ENCODE results near the gene ING4. TPM values are rescaled to one million over a fixed set of nuclear protein-coding genes. Genes with fewer than 3 reads are reported as not detected.

Gene ING4
- total and polyA plus RNA-seq, 5 donors from 2014 or later, result 34.6 to 90.6 (median 80.8) TPM

- peaks cover 0 to 32% (median 7%) of the 10 kb centered on the region in 4 donors for H3K4me1 Mint-ChIP-seq
- no peak overlapping the region for H3K4me3 ChIP-seq (ENCODE audit: low read depth, low read length)
- peaks cover 3 to 5% of the 10 kb centered on the region in 2 experiments for H3K9me3 ChIP-seq (ENCODE audit: control insufficient read depth in 2 of 2, low read length in 2 of 2)
- no peak for DNase-seq
- H3K27me3 Mint-ChIP-seq, result peaks cover 65% of the 10 kb centered on the region
- peaks cover 0 to 4% (median 0%) of the 10 kb centered on the region in 7 donors for H3K9me3 Mint-ChIP-seq
- no peak overlapping the region for H3K27ac ChIP-seq (ENCODE audit: insufficient read depth, low read length, poor library complexity, severe bottlenecking)
- H3K27ac Mint-ChIP-seq, result peak overlapping the region in 2 of 3 donors; percentile 43 to 80
- no peak for ATAC-seq (ENCODE audit: low read depth in 2 of 2)
- peak overlapping the region; percentile 28 to 76 (median 70) for H3K4me3 Mint-ChIP-seq
- H3K36me3 ChIP-seq (ENCODE audit: control insufficient read depth, insufficient read depth, low read length), result no peaks in the 10 kb centered on the region
- H3K27me3 ChIP-seq (ENCODE audit: control insufficient read depth, insufficient read depth, low read length), result peaks cover 30% of the 10 kb centered on the region
- H3K4me1 ChIP-seq (ENCODE audit: control insufficient read depth, insufficient read depth, low read length, poor library complexity, severe bottlenecking), result peaks cover 13% of the 10 kb centered on the region
- no peaks in the 10 kb centered on the region for H3K36me3 Mint-ChIP-seq
Measured at GRCh38 chr12:6699259-6699988, 36.5 kb upstream of the ING4 start.

GRCh38 chr12:6698352-6699046 is 35.6 kb upstream of the ING4 start:
- Histone ChIP-seq H3K27me3 (ENCODE audit: control insufficient read depth, insufficient read depth, low read length) (peaks cover 23% of the 10 kb centered on the region), H3K4me1 (ENCODE audit: control insufficient read depth, insufficient read depth, low read length, poor library complexity, severe bottlenecking) (peaks cover 13% of the 10 kb centered on the region), H3K9me3 (ENCODE audit: control insufficient read depth in 2 of 2, low read length in 2 of 2) (peaks cover 3 to 5% of the 10 kb centered on the region in 2 experiments), H3K4me3 (ENCODE audit: low read depth, low read length) (no peak overlapping the region), H3K36me3 (ENCODE audit: control insufficient read depth, insufficient read depth, low read length) (no peaks in the 10 kb centered on the region), H3K27ac (ENCODE audit: insufficient read depth, low read length, poor library complexity, severe bottlenecking) (no peak overlapping the region)
- H3K9me3 Mint-ChIP-seq, result peaks cover 0 to 4% (median 0%) of the 10 kb centered on the region in 7 donors
- ATAC-seq (ENCODE audit: low read depth in 2 of 2) (no peak), DNase-seq (no peak)
- no peaks in the 10 kb centered on the region for H3K36me3 Mint-ChIP-seq
- peaks cover 0 to 32% (median 7%) of the 10 kb centered on the region in 4 donors for H3K4me1 Mint-ChIP-seq
- H3K4me3 Mint-ChIP-seq, result peak overlapping the region in 3 of 4 donors; percentile 28 to 74 (median 57)
- H3K27ac Mint-ChIP-seq, result peak overlapping the region in 1 of 3 donors; percentile 73
- peaks cover 59% of the 10 kb centered on the region for H3K27me3 Mint-ChIP-seq

GRCh38 chr12:6697584-6698351 is 34.8 kb upstream of the ING4 start:
- H3K27ac Mint-ChIP-seq, result peak overlapping the region in 1 of 3 donors; percentile 73
- peak in 1 of 3 donors; percentile 38 for DNase-seq
- Histone ChIP-seq H3K9me3 (ENCODE audit: control insufficient read depth in 2 of 2, low read length in 2 of 2) (peaks cover 3 to 5% of the 10 kb centered on the region in 2 experiments), H3K4me3 (ENCODE audit: low read depth, low read length) (no peak overlapping the region), H3K27me3 (ENCODE audit: control insufficient read depth, insufficient read depth, low read length) (peaks cover 21% of the 10 kb centered on the region), H3K4me1 (ENCODE audit: control insufficient read depth, insufficient read depth, low read length, poor library complexity, severe bottlenecking) (peaks cover 13% of the 10 kb centered on the region), H3K27ac (ENCODE audit: insufficient read depth, low read length, poor library complexity, severe bottlenecking) (no peak overlapping the region), H3K36me3 (ENCODE audit: control insufficient read depth, insufficient read depth, low read length) (no peaks in the 10 kb centered on the region)
- H3K4me1 Mint-ChIP-seq, result peaks cover 0 to 35% (median 8%) of the 10 kb centered on the region in 4 donors
- H3K4me3 Mint-ChIP-seq, result peak overlapping the region in 2 of 4 donors; percentile 26 to 59
- no peak for ATAC-seq (ENCODE audit: low read depth in 2 of 2)
- H3K36me3 Mint-ChIP-seq, result no peaks in the 10 kb centered on the region
- peaks cover 0 to 4% (median 0%) of the 10 kb centered on the region in 7 donors for H3K9me3 Mint-ChIP-seq
- H3K27me3 Mint-ChIP-seq, result peaks cover 51% of the 10 kb centered on the region

GRCh38 chr12:6696690-6697583 is 34.0 kb upstream of the ING4 start:
- Mint-ChIP-seq H3K9me3 (peaks cover 0 to 4% (median 0%) of the 10 kb centered on the region in 7 donors), H3K27me3 (peaks cover 43% of the 10 kb centered on the region), H3K36me3 (no peaks in the 10 kb centered on the region), H3K27ac (no peak overlapping the region), H3K4me3 (peak overlapping the region in 1 of 4 donors; percentile 34), H3K4me1 (peaks cover 0 to 33% (median 7%) of the 10 kb centered on the region in 4 donors)
- peaks cover 17% of the 10 kb centered on the region for H3K27me3 ChIP-seq (ENCODE audit: control insufficient read depth, insufficient read depth, low read length)
- H3K36me3 ChIP-seq (ENCODE audit: control insufficient read depth, insufficient read depth, low read length), result no peaks in the 10 kb centered on the region
- DNase-seq (no peak), ATAC-seq (ENCODE audit: low read depth in 2 of 2) (no peak)
- peaks cover 3 to 5% of the 10 kb centered on the region in 2 experiments for H3K9me3 ChIP-seq (ENCODE audit: control insufficient read depth in 2 of 2, low read length in 2 of 2)
- no peak overlapping the region for H3K27ac ChIP-seq (ENCODE audit: insufficient read depth, low read length, poor library complexity, severe bottlenecking)
- no peak overlapping the region for H3K4me3 ChIP-seq (ENCODE audit: low read depth, low read length)
- peaks cover 13% of the 10 kb centered on the region for H3K4me1 ChIP-seq (ENCODE audit: control insufficient read depth, insufficient read depth, low read length, poor library complexity, severe bottlenecking)

GRCh38 chr12:6695313-6696045 is 32.6 kb upstream of the ING4 start:
- peaks cover 31% of the 10 kb centered on the region for H3K27me3 Mint-ChIP-seq
- Histone ChIP-seq H3K4me3 (ENCODE audit: low read depth, low read length) (no peak overlapping the region), H3K27me3 (ENCODE audit: control insufficient read depth, insufficient read depth, low read length) (peaks cover 5% of the 10 kb centered on the region), H3K27ac (ENCODE audit: insufficient read depth, low read length, poor library complexity, severe bottlenecking) (no peak overlapping the region), H3K4me1 (ENCODE audit: control insufficient read depth, insufficient read depth, low read length, poor library complexity, severe bottlenecking) (peaks cover 8% of the 10 kb centered on the region), H3K9me3 (ENCODE audit: control insufficient read depth in 2 of 2, low read length in 2 of 2) (no peaks in the 10 kb centered on the region), H3K36me3 (ENCODE audit: control insufficient read depth, insufficient read depth, low read length) (no peaks in the 10 kb centered on the region)
- no peaks in the 10 kb centered on the region for H3K36me3 Mint-ChIP-seq
- no peak for DNase-seq
- H3K9me3 Mint-ChIP-seq, result peaks cover 0 to 4% (median 0%) of the 10 kb centered on the region in 7 donors
- H3K27ac Mint-ChIP-seq, result no peak overlapping the region
- H3K4me1 Mint-ChIP-seq, result peaks cover 0 to 28% (median 6%) of the 10 kb centered on the region in 4 donors
- no peak for ATAC-seq (ENCODE audit: low read depth in 2 of 2)
- no peak overlapping the region for H3K4me3 Mint-ChIP-seq

GRCh38 chr12:6694701-6695100 is 31.8 kb upstream of the ING4 start:
- no peak for DNase-seq
- Mint-ChIP-seq H3K27ac (peak overlapping the region in 1 of 3 donors; percentile 70), H3K4me3 (no peak overlapping the region)

More at GRCh38 chr12:6694701-6695100, 31.8 kb upstream of the ING4 start:
- H3K27me3 Mint-ChIP-seq, result peaks cover 31% of the 10 kb centered on the region
- Histone ChIP-seq H3K27ac (ENCODE audit: insufficient read depth, low read length, poor library complexity, severe bottlenecking) (no peak overlapping the region), H3K4me3 (ENCODE audit: low read depth, low read length) (no peak overlapping the region), H3K9me3 (ENCODE audit: control insufficient read depth in 2 of 2, low read length in 2 of 2) (no peaks in the 10 kb centered on the region), H3K27me3 (ENCODE audit: control insufficient read depth, insufficient read depth, low read length) (peaks cover 5% of the 10 kb centered on the region), H3K4me1 (ENCODE audit: control insufficient read depth, insufficient read depth, low read length, poor library complexity, severe bottlenecking) (peaks cover 9% of the 10 kb centered on the region), H3K36me3 (ENCODE audit: control insufficient read depth, insufficient read depth, low read length) (no peaks in the 10 kb centered on the region)
- H3K4me1 Mint-ChIP-seq, result peaks cover 0 to 33% (median 12%) of the 10 kb centered on the region in 4 donors
- H3K36me3 Mint-ChIP-seq, result no peaks in the 10 kb centered on the region
- no peak for ATAC-seq (ENCODE audit: low read depth in 2 of 2)
- H3K9me3 Mint-ChIP-seq, result peaks cover 0 to 4% (median 0%) of the 10 kb centered on the region in 7 donors
